Esophagus (tissue), 2 donors: ENCODE data around the gene DHH. TPM values are rescaled to one million over a fixed set of nuclear protein-coding genes. Genes with fewer than 3 reads are reported as not detected.
"Not testable (repeated sequence)": the region's sequence is repeated elsewhere in the genome, so short reads cannot be mapped to it uniquely, and the experiment has no call there.

ENCODE experiments used
- H3K27ac ChIP-seq, 2 donors: one replicate each; pipeline ENCODE4 v1.5.1; 2013; ENCODE audit warnings: low read depth in 2 of 2, mild to moderate bottlenecking in 2 of 2, inconsistent platforms in 1 of 2, low read length in 1 of 2, moderate library complexity in 1 of 2
- H3K27me3 ChIP-seq, 2 donors: one replicate each; pipeline ENCODE4 v1.6.1; 2013; ENCODE audit warnings: low read length in 2 of 2, control low read depth in 1 of 2, mild to moderate bottlenecking in 1 of 2; ENCODE audit not compliant: insufficient read depth in 2 of 2, control insufficient read depth in 1 of 2
- H3K36me3 ChIP-seq, 2 donors: one replicate each; pipeline ENCODE4 v1.6.1; 2013; ENCODE audit warnings: low read length in 1 of 2; ENCODE audit not compliant: control insufficient read depth in 2 of 2, insufficient read depth in 2 of 2
- H3K4me1 ChIP-seq, 2 donors: one replicate each; pipeline ENCODE4 v1.6.1; 2013; ENCODE audit warnings: low read length in 1 of 2; ENCODE audit not compliant: control insufficient read depth in 2 of 2, insufficient read depth in 2 of 2
- H3K4me3 ChIP-seq, 2 donors: one replicate each; pipeline ENCODE4 v1.5.1; 2013; ENCODE audit warnings: low read length in 2 of 2, mild to moderate bottlenecking in 2 of 2, low read depth in 1 of 2, moderate library complexity in 1 of 2
- H3K9me3 ChIP-seq, 2 donors: one replicate each; pipeline ENCODE4 v1.6.1; 2013; ENCODE audit warnings: mild to moderate bottlenecking in 2 of 2, low read depth in 1 of 2, low read length in 1 of 2, moderate library complexity in 1 of 2; ENCODE audit not compliant: control insufficient read depth in 2 of 2, insufficient read depth in 1 of 2
- WGBS, 2 donors: extraction: QIAGEN DNeasy Blood & Tissue Kit; methylation state at CpG; one replicate each; pipeline ENCODE4 v1.1.7; 2013; 5-methylcytosine and 5-hydroxymethylcytosine counted together
- polyA plus RNA-seq, 2 donors: library from polyadenylated mRNA; stranded (reverse); fragments of 200-250 nt; gene quantifications; one replicate each; pipeline ENCODE4 v1.2.3, GENCODE V29; 2013
- donor health status: healthy with polysubstance abuse.
- donor health status: Bipolar disorder and iron deficiency.

The DHH gene
- polyA plus RNA-seq, 2 donors = 0.06 to 0.21 TPM

DNA sequence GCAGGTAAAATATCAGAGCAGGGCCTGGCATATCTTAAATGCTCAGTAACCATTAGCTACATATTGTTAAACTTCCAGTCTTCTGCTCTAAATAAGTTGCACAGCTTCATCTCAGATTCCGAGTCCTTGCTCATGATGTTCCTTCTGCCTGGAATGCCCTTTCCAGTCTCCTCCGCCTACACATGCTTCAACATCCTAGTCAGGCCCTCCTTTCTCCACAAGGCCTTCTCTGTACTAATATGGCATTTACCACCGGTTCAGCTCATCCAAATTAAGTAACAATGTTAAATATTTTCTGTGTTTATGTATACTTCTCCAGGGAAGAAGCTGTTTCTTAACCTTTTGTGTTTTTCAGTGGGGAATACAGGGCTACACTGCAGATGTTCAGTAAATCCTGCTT is 8.5 kb downstream of the DHH start:
- Histone ChIP-seq H3K4me3 (no peak overlapping the region), H3K27me3 (peaks cover 6% of the 10 kb centered on the region in 2 donors), H3K9me3 (peaks cover 0 to 1% of the 10 kb centered on the region in 2 donors), H3K27ac (no peak overlapping the region), H3K4me1 (peaks cover 7 to 12% of the 10 kb centered on the region in 2 donors), H3K36me3 (no peaks in the 10 kb centered on the region)
- 70 to 74% methylated on average over 3 of the region's 3 CpGs for WGBS, 2 donors

DNA sequence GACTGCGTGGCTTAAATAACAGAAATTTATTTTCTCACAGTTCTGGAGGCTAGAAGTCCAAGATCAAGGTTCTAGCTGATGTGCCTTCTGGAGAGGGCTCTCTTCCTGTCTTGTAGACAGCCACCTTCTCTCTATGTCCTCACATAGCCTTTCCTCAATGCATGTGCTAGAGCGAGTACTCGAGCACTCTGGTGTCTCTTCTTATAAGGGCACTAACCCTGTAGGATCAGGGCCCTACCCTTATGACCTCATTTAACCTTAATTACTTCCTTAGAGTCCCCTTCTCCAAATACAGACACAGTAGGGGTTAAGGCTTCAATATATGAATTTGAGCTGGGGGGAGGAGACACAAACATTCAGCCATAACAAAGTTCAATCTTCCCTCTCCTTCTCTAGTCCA is 10.2 kb downstream of the DHH start:
- Histone ChIP-seq H3K27me3 (peaks cover 0 to 3% of the 10 kb centered on the region in 2 donors), H3K27ac (no peak overlapping the region), H3K4me1 (peaks cover 0 to 2% of the 10 kb centered on the region in 2 donors), H3K4me3 (no peak overlapping the region), H3K36me3 (no peaks in the 10 kb centered on the region), H3K9me3 (peaks cover 0 to 1% of the 10 kb centered on the region in 2 donors)
- WGBS, 2 donors = 96 to 97% methylated on average over 3 of the region's 3 CpGs

DNA sequence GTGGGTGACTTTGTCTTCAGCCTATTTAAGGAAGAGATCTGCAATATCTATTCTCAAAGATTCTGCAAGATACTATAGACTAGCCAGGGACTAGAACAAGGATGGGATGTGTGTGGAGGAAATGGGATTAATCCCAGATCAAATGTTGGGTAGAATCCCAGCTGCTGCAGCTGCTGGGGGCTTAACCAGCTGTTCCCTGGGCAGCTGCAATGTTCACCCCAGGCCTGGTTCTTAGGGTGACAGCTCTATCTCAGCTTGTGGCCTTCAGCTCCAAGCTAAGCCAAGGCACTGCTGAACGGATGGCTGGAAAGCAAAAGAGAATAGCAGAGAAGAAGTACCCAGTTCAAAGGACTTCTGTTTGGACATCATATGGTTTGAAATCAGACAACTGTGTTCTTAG is 14.8 kb downstream of the DHH start:
- Histone ChIP-seq H3K27me3 (no peaks in the 10 kb centered on the region), H3K36me3 (no peaks in the 10 kb centered on the region), H3K9me3 (peaks cover 0 to 1% of the 10 kb centered on the region in 2 donors), H3K4me1 (no peaks in the 10 kb centered on the region), H3K27ac (no peak overlapping the region), H3K4me3 (no peak overlapping the region)
- 67 to 77% methylated on average over 1 of the region's 1 CpG for WGBS, 2 donors

DNA sequence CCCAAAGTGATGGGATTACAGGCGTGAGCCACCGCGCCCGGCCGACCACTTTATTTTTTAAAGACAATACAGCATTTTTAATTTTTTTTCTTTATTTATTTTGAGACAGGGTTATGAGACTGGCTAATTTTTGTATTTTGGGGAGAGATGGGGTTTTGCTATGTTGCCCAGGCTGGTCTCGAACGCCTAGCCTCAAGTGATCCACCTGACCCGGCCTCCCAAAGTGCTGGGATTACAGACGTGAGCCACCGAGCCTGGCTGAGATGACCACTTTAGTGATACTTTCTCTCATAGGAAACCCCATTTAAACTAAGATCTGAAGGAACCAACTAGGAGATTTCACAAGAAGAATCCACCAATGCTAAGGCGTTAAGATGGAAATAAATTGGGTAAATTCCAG is 23.6 kb downstream of the DHH start:
- Histone ChIP-seq H3K9me3 (no peaks in the 10 kb centered on the region), H3K27ac (no peak overlapping the region), H3K36me3 (no peaks in the 10 kb centered on the region), H3K4me1 (peaks cover 0 to 3% of the 10 kb centered on the region in 2 donors), H3K27me3 (no peaks in the 10 kb centered on the region), H3K4me3 (no peak overlapping the region)
- WGBS, 2 donors = 91 to 93% methylated on average over 11 of the region's 11 CpGs

DNA sequence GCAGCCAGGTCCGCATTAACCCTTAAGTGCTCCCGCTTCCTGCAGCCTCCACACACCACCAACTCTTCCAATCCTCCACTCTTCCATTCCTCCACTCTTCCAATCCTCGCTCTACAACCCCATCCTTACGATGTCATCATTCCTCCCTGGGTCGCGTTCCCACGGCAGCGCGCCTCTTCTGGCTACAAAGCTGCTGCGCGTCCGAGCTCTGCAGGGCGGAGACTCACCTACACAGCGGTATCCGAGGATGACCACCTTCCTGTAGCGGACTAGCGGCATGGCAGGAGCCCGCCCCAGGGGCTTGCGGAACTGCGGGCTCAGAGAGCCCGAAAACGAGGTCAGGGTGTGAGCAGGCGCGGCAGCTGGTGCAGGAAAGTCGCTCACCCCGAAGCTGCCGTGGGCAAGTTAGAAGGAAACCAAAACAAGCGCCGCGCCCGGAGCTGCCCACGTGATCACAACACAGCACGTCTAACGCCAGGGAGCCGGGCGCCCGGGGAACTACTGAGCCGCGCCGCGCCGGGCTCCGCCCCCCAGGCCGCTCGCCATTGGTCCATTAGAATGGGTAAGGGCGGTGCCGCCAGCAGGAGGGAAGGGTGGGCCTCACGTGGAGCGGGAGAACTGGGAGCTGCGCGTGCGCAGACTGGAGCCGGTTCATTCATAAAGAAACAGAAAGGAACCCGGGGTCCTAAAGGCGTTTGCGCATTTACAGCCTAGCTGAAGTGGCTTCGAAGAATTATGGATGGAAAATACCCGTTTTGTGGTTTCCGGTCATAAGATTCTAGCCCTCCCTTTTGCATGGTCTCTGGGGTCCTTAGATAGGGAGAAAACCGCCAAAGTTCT is 24.9 kb downstream of the DHH start, which contains the start of gene RHEBL1:
TSS of gene RHEBL1 (minus strand) at position 473 of the 840 bp plus-strand sequence. CDS start at position 279, 194 bp downstream.
- Histone ChIP-seq H3K27me3 (no peaks in the 10 kb centered on the region), H3K4me3 (peak within 1 kb of the TSS; percentile 67 to 81), H3K4me1 (peaks cover 0 to 3% of the 10 kb centered on the region in 2 donors), H3K36me3 (no peaks in the 10 kb centered on the region), H3K27ac (peak within 1 kb of the TSS; percentile 86 to 94), H3K9me3 (no peaks in the 10 kb centered on the region)
- 0 to 1% methylated on average over 57 to 60 of the region's 60 CpGs for WGBS, 2 donors

DNA sequence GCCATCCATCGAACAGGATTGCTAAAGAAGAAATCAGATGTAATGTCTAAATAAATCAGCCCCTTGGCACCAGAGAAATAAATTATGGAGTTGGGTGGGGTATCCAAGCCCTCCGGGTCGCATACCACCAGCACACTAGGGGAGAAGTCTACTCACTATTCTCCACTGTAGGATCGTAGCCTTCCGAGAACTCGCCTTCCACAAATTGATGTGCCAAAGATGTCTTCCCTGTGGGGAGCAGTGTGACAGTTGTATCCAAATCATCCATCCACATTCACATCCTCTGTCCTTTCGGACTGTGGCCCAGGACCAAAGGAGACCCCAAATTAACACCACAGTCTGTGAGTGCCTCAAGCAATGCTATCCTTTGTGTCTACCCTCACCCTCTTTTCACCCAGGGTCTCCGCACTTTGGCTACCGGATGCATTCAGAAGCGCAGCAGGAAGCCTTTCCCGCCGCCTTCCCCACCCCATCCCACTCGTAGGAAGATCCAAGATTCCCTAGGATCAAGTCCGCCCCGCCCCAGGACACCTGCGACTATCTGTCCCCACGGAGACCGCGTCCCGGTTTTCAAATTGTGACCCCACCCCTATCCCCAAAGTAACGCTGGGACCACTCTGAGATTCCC is 25.6 kb downstream of the DHH start:
- Histone ChIP-seq H3K36me3 (no peaks in the 10 kb centered on the region), H3K4me1 (peaks cover 0 to 3% of the 10 kb centered on the region in 2 donors), H3K9me3 (no peaks in the 10 kb centered on the region), H3K27ac (peak overlapping the region in 1 of 2 donors; percentile 94), H3K4me3 (peak overlapping the region; percentile 67 to 81), H3K27me3 (no peaks in the 10 kb centered on the region)
- 15 to 20% methylated on average over 21 of the region's 21 CpGs for WGBS, 2 donors

DNA sequence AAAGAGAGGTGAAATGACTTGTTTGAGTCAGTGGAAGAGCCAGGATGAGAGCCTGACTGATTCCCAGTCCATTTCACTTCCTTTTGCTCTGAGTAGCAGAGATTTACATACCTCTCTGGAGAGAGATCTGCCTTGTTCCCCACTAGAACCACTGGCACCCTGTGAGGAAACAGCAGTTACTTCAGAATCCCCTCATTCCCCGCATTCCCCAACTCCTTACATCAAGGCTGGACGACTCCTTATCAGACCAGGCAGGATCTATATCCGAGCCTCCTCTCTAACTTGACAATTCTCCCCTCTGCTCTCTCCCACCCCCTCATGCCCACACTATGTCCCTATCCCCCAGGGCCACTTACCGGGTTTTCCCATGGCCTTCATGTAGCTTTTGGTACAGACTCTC is 28.5 kb downstream of the DHH start:
- Histone ChIP-seq H3K4me3 (no peak overlapping the region), H3K27me3 (no peaks in the 10 kb centered on the region), H3K27ac (no peak overlapping the region), H3K36me3 (no peaks in the 10 kb centered on the region), H3K4me1 (peaks cover 0 to 3% of the 10 kb centered on the region in 2 donors), H3K9me3 (no peaks in the 10 kb centered on the region)
- 78% methylated on average over 4 of the region's 4 CpGs for WGBS, 2 donors

DNA sequence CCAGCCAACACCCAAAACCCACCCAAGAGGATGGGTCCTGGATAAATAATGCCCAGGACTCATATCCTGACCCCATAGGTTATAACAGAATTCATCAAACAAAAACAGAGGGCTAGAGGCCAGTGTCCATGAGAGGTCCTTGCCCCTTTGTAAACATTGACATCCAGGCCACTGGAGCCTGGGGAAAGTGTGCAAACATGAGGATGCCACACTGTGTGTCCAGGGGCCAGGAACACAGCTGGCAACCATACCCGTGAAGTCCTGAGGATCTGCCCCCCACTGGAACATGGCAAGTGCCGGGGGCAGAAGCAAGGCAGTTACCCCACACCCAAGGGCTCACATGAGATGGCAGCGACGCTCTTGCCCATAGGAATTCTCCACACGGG is 29.8 kb downstream of the DHH start:
- Histone ChIP-seq H3K27ac (no peak overlapping the region), H3K27me3 (no peaks in the 10 kb centered on the region), H3K4me1 (peaks cover 0 to 3% of the 10 kb centered on the region in 2 donors), H3K9me3 (no peaks in the 10 kb centered on the region), H3K36me3 (no peaks in the 10 kb centered on the region), H3K4me3 (no peak overlapping the region)
- WGBS, 2 donors = 90 to 93% methylated on average over 5 of the region's 5 CpGs

DNA sequence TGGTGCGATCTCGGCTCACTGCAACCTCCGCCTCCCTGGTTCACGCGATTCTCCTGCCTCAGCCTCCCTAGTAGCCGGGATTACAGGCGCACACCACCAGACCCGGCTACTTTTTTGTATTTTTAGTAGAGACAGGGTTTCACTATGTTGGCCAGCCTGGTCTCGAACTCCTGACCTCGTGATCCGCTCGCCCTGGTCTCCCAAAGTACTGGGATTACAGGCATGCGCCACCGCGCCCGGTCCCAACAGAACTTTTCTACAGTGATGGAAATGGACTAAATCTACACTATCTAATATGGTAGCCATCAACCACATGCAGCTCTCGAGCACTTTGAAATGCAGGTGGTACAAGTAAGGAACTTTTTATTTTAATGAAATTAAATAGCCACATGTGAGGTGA is 32.7 kb downstream of the DHH start:
- not testable (repeated sequence) for H3K9me3 ChIP-seq, H3K27me3 ChIP-seq, H3K4me3 ChIP-seq, H3K36me3 ChIP-seq, H3K27ac ChIP-seq
- 93% methylated on average over 17 of the region's 17 CpGs for WGBS, 2 donors
- peaks cover 11% of the 10 kb centered on the region in 2 donors for H3K4me1 ChIP-seq
